ENCODE results near the gene TMEM144.

- TF ChIP-seq POLR2A (IDR thresholded peaks at IDR 0.05), result no peak
- no peak for TF ChIP-seq CTCF (IDR thresholded peaks at IDR 0.05)
These were observed 28.4 kb upstream of the TMEM144 start for GRCh38 chr4:158181906-158182305.

Measured in adrenal gland (tissue), 5 donors.